ENCODE measurements around the gene OR6B3.
"Not testable (repeated sequence)": the region's sequence is repeated elsewhere in the genome, so short reads cannot be mapped to it uniquely, and the experiment has no call there.

OR6B3 gene

GRCh38 chr2:240053173-240054155, at the start of gene OR6B3:
OR6B3 (minus strand) TSS chr2:240053521.
- DNase-seq, result no peak

- DNase-seq, result no peak
Measured at GRCh38 chr2:240098349-240098748, 45.0 kb upstream of the OR6B3 start.

- DNase-seq, result no peak
Measured at GRCh38 chr2:240095556-240096523, 42.5 kb upstream of the OR6B3 start.

GRCh38 chr2:240089306-240089705, 36.0 kb upstream of the OR6B3 start:
- DNase-seq, result no peak

- DNase-seq, result no peak
Measured at GRCh38 chr2:240086563-240086962, 33.2 kb upstream of the OR6B3 start.

- DNase-seq, result no peak
Measured at GRCh38 chr2:240078631-240079030, 25.3 kb upstream of the OR6B3 start.

GRCh38 chr2:240077442-240077841, 24.1 kb upstream of the OR6B3 start:
- DNase-seq, result no peak

- no peak for DNase-seq
Measured at GRCh38 chr2:240074545-240074944, 21.2 kb upstream of the OR6B3 start.

- no peak for DNase-seq
Measured at GRCh38 chr2:240070907-240071306, 17.6 kb upstream of the OR6B3 start.

GRCh38 chr2:240069829-240070228, 16.5 kb upstream of the OR6B3 start:
- no peak for DNase-seq

GRCh38 chr2:240068193-240068592, 14.9 kb upstream of the OR6B3 start:
- DNase-seq, result no peak

- no peak for DNase-seq
Measured at GRCh38 chr2:240066489-240066888, 13.2 kb upstream of the OR6B3 start.

GRCh38 chr2:240064898-240065297, 11.6 kb upstream of the OR6B3 start:
- no peak for DNase-seq

- peak; percentile 40 for DNase-seq
Measured at GRCh38 chr2:240060977-240061591, 7.8 kb upstream of the OR6B3 start.

- DNase-seq, result no peak
Measured at GRCh38 chr2:240056678-240057077, 3.4 kb upstream of the OR6B3 start.

GRCh38 chr2:240055177-240055917, 2.0 kb upstream of the OR6B3 start:
- no peak for DNase-seq

GRCh38 chr2:240052524-240052923, 797 bp downstream of the OR6B3 start:
- DNase-seq, result no peak

- no peak for DNase-seq
Measured at GRCh38 chr2:240051697-240052096, 1.6 kb downstream of the OR6B3 start.

- no peak for DNase-seq
Measured at GRCh38 chr2:240050278-240050677, 3.0 kb downstream of the OR6B3 start.

GRCh38 chr2:240048237-240048636, 5.1 kb downstream of the OR6B3 start:
- DNase-seq, result no peak

GRCh38 chr2:240045098-240045497, 8.2 kb downstream of the OR6B3 start:
- DNase-seq, result no peak

GRCh38 chr2:240044096-240044495, 9.2 kb downstream of the OR6B3 start:
- not testable (repeated sequence) for DNase-seq
